Measurements from ENCODE around the gene HLA-DMB. TPM values are rescaled to one million over a fixed set of nuclear protein-coding genes. Genes with fewer than 3 reads are reported as not detected.

The HLA-DMB gene
- polyA plus RNA-seq, 3 donors: 51.8 to 75.3 (median 65.9) TPM

DNA sequence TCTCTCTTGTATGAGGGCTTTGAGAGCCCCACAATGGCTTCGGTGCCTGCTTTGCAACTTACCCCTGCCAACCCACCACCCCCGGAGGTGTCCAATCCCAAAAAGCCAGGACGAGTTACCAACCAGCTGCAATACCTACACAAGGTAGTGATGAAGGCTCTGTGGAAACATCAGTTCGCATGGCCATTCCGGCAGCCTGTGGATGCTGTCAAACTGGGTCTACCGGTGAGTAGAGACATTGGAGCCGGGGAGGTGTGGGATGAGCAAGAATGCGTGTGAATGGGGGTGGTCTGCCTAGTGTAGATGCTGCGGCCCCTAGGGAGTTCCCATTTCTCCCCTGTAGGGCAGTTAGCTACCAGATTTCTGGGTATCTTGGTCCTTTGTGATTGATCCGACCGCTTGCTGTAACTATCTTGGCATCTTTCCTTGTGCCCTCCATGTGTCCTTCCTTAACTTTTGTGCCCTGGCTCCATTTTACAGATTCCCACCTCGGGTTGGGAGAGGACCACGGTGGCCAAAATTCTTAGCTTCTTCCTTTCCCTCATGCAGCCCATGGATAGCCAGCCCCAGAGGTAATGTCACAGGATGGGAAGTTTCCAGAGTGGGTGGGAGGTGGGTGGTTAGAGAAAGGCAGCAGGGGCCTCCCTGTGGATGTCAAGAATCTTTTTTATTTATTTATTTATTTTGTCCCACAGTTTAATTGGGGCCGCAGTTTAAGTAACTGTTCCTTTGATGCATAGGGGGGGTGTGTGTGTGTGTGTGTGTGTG is 33.9 kb upstream of the HLA-DMB start:
- no peak for DNase-seq (ENCODE audit: extremely low read depth in 1 of 11, low read depth in 9 of 11, low spot score in 4 of 11)

DNA sequence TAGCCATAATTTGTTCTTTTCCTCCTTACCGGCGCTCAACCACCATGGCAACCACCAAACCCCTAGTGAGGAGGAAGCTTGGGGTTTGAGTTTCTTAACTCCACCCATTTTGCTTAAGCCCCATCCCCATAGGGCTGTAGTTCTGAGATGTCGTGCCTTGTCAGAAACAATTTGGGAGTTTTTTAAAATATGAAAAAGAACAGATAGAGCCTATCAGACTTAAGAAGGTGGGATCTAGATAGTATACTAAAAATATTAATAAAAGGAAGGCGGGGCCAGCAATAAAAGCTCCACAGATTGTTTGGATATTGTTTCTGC is 33.1 kb upstream of the HLA-DMB start:
- DNase-seq (ENCODE audit: extremely low read depth in 1 of 11, low read depth in 9 of 11, low spot score in 4 of 11): peak in 1 of 11 donors; percentile 39

GRCh38 chr6:32973144-32974015 is 32.6 kb upstream of the HLA-DMB start:
- DNase-seq (ENCODE audit: extremely low read depth in 1 of 11, low read depth in 9 of 11, low spot score in 4 of 11): peak in 3 of 11 donors; percentile 29 to 49 (median 36)

DNA sequence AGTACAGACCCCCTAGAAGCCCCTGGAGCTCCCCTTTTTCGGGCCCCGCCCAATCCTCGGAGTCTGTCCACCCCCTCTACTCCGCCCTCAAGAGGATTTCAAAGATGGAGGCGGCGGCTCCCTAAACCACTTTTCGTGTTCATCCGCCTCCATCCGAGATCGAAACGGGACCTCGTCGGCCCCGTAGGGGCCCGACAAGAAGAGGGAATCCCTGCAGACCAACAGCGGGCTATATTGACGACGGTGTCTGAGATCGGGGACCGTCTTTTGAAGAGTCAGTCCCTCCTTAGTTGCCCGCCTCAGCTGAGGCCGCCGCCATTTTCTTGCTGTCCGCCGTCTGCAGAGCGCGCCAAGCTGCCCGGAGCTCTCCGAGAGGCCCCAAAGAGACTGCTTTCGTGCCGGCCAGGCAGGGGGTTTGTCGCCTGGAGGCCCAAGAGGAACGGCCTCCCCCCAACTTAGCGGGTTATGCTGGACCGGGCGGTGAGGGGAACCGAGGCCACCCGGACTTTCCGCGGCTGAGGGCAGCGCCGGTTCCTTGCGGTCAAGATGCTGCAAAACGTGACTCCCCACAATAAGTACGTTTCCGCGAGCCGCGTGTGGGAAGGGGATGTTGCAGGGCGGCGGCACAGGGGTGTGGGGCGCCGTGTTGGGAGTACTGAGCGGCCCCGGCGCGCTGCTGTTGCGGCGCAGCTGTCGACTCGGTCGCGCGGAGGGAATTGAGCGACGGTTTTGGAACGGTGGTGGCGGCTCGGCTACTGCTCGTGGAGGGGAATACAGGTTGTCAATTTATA is 31.7 kb upstream of the HLA-DMB start:
- no peak for DNase-seq (ENCODE audit: extremely low read depth in 1 of 11, low read depth in 9 of 11, low spot score in 4 of 11)

DNA sequence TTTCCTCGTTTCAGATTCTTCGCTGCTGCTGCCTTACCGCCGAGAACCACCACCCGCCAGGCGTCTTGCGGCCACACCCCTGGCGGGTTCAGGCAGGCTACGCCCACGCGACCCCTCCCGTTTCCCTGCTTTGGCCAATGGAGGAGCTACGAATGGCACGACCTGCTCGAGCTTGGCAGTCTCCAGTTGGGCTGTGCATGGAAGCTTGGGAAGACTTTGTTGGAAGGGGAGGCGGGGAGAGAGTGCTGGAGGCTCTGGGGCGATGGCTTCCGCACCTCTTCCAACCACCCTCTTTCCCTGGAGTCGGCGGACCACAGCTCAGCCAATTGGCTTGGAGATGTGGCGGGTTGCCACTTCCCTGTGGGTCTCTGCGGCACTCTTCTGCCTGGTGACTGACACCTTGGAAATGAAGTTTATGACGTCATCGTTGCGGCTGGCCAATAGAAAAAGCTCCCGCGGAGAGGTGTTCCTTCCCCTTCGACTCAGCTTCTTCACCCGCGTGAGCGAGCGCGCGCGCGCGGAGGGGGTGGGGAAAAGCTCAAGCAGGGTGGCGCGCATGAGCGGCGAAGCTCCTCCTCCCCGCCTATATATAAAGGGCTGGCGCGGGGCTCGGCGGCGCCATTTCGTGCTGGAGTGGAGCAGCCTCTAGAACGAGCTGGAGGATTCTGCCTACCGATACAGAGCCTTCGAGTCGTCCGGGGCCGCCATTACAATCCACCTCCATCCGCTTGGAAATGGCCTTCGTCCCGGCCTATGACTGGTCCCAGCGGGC is 30.9 kb upstream of the HLA-DMB start:
- peak; percentile 100 for DNase-seq (ENCODE audit: extremely low read depth in 1 of 11, low read depth in 9 of 11, low spot score in 4 of 11)

- DNase-seq (ENCODE audit: extremely low read depth in 1 of 11, low read depth in 9 of 11, low spot score in 4 of 11): no peak
These were observed 30.4 kb upstream of the HLA-DMB start for GRCh38 chr6:32971242-32971580.

DNA sequence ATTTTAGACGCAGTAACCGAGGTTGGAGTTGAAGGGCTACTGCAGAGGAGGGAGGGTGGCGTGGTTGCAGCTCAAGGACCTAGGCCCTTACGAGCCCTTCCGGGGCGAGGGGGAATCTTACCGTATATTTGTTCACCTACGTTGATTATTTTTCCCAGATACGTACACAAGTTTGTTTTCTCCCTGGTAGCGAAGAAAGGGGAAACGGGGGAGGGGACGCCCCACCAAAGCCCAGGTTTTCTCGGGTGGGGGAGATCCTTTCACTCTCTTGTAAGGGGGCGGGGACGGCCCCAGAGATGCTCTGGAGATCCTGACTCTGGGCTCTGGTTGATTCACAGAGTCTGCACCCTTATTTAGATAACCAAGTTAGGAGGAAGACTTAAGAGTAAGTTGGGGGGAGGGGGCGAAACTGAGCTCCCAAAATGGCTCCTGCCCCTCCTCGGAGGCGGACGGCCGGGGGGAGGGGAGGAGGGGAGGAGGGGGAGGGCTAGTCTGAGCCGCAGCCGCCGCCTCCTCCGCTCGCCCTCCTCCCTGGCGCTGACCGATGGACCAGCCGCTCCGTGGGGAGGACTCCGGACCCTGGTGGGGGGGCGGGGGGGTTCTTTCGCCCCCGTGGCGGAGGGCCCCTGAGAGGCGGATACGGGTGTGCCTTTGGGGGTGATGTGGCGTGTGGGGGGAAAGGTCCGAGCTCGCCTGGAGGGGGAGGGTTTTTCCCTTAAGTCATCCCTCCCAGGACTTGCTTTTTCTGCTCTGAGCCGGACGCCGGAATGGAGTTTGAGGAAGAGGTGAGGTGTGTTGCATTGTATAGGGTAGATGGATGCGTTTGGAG is 29.8 kb upstream of the HLA-DMB start:
- peak in 9 of 11 donors; percentile 56 to 89 (median 82) for DNase-seq (ENCODE audit: extremely low read depth in 1 of 11, low read depth in 9 of 11, low spot score in 4 of 11)

DNA sequence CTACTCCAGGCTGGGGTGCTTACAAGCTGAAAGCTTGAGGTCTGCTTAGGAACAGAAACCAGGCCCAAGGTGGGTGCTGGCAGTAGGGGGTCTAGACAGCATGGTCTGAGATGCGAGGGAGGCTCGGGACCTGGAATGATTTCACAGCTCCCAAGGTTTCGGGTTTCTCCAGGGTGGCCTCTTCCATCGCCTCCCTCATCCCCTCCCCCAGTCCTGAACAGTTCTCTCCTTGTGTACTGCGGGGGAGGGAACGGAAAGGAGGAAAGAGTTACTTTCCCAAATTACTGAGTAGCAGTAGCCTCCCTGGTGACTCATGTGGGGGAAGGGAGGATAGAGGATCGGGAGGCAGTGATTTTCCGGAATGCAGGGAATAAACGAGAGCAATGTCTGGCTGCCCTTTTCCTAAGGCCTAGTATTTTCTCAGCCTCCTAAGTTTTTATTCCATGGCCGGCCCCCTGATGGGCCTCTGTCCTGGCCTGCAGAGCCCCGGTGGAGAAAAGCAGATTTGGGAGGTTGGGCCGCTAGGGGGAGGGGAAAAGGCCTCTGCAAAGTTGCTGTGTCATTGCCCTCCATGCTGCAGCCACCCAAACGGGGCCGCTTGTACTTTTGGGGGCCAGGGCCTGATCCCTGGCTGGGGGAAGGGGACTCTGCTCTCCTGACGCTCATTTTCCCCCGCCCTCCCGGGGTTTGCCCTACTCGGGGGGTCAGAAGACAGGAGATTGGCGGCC is 29.0 kb upstream of the HLA-DMB start:
- peak in 10 of 11 donors; percentile 75 to 91 (median 88) for DNase-seq (ENCODE audit: extremely low read depth in 1 of 11, low read depth in 9 of 11, low spot score in 4 of 11)

DNA sequence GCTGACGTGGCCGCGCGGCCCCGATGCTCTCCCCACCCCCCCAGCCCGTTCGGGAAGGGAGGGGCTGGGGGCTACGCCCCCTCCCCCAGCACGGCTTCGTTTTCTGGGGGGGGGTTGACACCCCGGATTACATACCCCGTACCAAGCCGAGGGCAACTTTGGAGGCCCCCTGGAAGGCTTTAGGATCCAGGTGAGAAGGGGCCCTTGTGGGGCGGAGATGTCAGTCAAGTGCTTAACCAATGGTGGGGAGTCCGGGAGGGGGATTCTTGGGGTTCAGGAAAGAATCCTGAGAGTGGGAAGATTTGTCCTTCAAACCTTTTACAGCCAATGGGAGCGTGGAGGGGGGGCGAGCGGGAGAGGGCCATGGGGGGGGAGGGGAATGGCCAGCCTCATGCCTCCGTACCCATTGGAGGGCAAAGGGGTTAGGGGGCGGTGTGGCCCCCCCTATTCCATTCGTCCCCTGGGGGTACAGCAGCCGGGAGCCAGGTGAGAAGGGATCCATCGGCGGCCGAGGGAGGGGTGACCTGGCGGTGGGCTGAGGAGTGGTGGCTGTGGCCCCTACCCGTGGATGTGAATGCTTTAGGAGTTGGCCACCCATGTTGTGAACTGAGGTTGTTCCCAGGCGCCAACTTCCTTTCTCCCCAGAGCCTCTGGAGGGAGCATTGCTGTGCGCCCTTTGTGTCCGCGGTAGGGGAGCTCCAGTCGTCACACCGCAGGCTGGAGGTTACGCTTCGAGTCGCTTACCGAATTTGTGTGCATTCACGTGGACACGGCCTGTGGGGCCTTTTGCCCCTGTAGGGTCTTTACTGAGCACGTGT is 28.2 kb upstream of the HLA-DMB start:
- peak in 6 of 11 donors; percentile 51 to 80 (median 68) for DNase-seq (ENCODE audit: extremely low read depth in 1 of 11, low read depth in 9 of 11, low spot score in 4 of 11)

DNA sequence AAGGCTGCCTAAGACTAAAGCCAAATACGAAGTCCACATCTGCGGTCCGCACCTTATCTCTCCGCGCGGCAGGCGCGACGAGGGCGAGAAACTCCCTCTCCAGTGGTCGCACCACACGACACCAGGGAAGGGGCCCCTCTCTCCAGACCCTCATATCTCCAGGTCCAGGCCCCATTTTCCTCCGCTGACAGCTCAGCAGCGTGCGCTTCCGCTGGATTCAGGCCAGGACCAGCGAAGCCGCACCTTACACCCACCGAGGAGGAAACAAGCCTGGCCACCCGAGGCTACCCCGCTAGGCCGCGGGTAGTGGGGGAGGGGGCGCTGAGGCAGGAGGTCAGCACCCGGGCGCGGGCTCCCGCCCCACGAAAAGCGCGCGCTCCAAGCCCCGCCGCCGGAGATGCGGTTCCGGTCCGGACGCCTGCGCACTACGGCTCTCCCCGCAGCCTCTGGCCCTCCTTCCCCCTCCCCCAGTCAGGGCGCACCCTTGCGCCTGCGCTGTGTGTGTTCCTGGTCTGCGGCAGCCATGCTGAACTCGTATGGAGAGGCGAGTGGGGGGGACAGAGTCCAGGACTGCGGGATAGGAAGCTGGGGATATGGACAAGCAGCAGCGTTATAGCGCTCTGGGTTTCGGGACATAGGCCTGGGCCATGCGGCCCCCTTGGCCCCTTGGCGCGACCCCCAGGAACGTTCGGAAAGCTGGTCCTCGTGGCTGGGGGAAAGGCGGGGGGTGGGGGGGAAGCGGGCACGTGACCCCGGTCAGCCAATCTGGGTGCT is 27.5 kb upstream of the HLA-DMB start, which contains the start of gene BRD2:
BRD2 (plus strand) TSS at position 502 of the 774 bp plus-strand sequence. CDS start 4,305 bp downstream, outside the sequence.
- peak in 10 of 11 donors; percentile 94 to 98 (median 95) for DNase-seq (ENCODE audit: extremely low read depth in 1 of 11, low read depth in 9 of 11, low spot score in 4 of 11)

- peak in 1 of 11 donors; percentile 34 for DNase-seq (ENCODE audit: extremely low read depth in 1 of 11, low read depth in 9 of 11, low spot score in 4 of 11)
These were observed 26.6 kb upstream of the HLA-DMB start for GRCh38 chr6:32967151-32968091.

DNA sequence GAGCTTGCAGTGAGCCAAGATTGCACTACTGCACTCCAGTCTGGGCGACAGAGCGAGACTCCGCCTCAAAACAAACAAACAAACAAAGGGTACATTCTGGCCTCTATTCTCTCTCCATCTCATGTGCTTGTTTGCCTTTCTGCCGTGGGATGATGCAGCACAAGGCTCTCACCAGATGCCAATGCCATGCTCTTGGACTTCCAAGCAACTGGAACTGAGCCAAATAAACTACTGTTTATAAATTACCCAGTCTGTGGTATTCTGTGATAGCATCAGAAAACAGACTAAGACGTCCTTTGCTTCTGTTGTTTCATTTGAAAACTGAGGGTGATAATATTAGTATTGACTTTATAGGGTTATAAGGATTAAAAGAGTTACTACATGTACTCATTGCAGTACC is 23.9 kb upstream of the HLA-DMB start:
- DNase-seq (ENCODE audit: extremely low read depth in 1 of 11, low read depth in 9 of 11, low spot score in 4 of 11): no peak

DNA sequence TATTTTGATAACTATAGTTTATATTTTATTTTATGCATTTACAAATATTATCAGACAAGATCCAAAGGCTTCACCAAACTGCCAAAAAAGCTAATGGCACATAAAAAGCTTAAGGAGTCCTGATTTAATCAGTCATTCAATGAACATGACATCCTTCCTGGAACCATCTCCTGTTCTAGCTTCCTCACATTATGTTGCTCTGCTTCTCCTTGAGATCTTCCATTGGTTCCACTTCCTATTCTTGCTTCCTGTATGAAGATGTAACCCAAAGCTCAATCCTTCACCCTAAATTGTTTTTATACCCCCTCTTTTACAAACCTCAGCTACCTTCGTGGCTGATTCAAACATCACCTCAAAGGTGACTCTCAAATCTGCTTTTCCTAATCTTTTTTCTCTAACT is 23.0 kb upstream of the HLA-DMB start:
- no peak for DNase-seq (ENCODE audit: extremely low read depth in 1 of 11, low read depth in 9 of 11, low spot score in 4 of 11)

DNA sequence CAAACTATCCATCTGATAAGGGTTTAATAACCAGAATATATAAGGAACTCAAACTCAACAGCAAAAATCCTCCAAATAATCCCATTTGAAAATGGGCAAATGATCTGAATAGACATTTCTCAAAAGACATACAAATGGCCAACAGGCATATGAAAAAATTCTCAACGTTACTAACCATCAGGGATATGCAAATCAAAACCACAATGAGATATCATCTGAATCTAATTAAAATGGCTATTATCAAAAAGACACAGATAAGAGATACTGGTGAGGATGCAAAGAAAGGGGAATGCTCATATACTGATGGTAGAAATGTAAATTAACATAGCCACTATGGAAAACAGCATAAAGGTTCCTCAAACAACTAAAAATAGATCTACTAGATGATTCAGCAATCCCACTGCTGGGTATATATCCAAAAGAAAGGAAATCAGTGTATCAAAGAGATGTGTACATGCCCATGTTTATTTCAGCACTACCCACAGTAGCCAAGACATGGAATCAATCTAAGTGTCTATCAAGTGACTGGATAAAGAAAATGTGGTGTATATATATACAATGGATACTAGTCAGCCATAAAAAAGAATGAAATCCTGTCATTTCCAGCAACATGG is 21.5 kb upstream of the HLA-DMB start:
- no peak for DNase-seq (ENCODE audit: extremely low read depth in 1 of 11, low read depth in 9 of 11, low spot score in 4 of 11)
